Renal cortex interstitium (tissue), 11 donors: ENCODE data around the gene NPC1. TPM values are rescaled to one million over a fixed set of nuclear protein-coding genes. Genes with fewer than 3 reads are reported as not detected.
"Not testable (repeated sequence)": the region's sequence is repeated elsewhere in the genome, so short reads cannot be mapped to it uniquely, and the experiment has no call there.

Experiments used
- DNase-seq, 11 donors: peaks; one replicate each; pipeline ENCODE4 v3.0.0-alpha.2; 2013; ENCODE audit warnings: low read depth in 9 of 11, low spot score in 4 of 11; ENCODE audit errors: extremely low read depth in 1 of 11
- polyA plus RNA-seq, 3 donors: library from polyadenylated mRNA; unstranded; fragments of 120-200 nt; gene quantifications; one replicate each; pipeline ENCODE4 v1.2.1, GENCODE V29; 2013; ENCODE audit not compliant: insufficient read length in 3 of 3

Gene NPC1
- polyA plus RNA-seq, 3 donors = 17.9 to 29.1 (median 20.6) TPM

DNA sequence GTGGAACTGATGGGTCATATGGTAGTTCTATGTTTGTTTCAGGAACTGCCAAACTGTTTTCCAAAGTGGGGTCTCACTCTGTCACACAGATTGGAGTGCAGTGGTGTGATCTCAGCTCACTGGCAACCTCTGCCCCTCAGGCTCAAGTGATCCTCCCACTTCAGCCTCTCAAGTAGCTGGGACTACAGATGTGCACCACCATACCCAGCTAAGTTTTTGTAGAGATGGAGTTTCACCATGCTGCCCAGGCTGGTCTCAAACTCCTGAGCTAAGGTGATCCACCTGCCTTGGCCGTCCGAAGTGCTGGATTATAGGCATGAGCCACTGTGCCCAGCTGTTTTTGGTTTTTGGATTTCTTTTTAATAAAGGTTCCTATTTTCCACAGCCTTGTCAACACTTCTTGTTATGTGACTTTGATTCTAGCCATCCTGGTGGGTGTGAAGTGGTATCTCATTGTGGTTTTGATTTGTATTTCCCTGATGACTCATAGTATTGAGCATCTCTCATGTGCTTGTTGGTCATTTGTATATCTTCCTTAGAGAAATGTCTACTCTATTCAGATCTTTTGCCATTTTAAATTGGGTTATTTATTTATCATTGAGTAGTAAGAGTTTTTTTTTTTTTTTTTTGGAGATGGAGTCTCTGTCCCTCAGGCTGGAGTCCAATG is 22.8 kb downstream of the NPC1 start:
- DNase-seq = no peak

DNA sequence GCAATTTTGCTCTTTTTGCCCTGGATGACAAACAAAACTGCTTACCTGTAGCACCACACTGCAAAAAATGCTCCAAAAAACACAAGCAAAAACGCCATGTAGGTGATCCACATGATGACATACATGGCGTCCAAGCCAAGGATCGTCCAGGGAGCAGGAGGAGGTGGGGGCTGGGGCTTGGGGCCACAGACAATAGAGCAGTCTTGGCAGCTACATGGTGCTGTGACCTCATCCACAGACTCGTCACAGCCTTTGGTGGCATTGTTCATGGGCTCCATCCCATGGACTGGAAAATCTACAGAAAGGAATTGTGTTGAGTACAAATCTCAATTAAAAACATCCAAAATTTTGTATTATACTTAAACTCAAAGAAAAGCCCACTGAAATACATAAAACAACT is 26.1 kb downstream of the NPC1 start:
- DNase-seq = no peak

DNA sequence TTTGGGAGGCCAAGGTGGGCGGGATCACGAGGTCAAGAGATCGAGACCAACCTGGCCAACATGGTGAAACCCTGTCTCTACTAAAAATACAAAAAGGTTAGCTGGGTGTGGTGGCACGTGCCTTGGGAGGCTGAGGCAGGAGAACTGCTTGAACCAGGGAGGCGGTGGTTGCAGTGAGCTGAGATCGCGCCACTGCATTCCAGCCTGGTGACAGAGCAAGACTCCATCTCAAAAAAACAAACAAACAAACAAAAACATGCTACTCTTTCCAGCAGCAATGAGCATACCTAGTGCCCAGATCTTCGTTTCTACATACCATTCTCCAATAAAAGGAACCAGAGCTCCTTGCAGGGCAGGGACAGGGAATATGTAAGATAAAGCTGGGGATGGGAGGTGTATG is 28.8 kb downstream of the NPC1 start:
- DNase-seq = not testable (repeated sequence)

DNA sequence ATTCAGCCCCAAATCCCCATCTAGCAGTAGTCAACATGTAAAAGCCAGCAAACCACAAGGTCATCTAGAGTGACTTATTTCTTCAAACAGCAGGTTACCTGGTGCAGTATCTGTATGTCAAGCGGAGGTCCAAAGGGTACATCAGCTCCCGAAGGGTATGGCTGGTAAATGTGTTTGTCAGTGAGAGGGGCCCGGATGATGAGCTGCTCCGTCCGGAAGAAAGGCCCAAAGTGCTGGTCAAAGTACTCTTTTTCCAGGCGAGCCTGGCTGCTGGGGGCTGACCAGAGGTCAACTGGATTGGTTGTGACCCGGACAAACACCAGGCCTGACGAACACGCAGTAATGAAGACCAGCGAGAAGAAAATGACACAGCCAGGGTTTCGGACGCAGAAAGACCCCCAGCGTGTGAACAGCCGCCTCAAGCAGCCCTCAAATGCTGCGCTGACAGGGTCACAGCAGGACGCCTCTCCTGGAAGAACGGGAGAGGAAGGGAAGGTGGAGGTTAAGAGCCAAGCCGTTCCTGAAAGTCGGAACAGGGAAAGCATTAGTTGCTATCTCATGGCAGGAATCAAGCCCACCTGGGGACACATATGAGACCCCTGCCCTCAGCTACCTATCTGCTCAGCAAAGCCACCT is 30.0 kb downstream of the NPC1 start:
- DNase-seq = no peak

DNA sequence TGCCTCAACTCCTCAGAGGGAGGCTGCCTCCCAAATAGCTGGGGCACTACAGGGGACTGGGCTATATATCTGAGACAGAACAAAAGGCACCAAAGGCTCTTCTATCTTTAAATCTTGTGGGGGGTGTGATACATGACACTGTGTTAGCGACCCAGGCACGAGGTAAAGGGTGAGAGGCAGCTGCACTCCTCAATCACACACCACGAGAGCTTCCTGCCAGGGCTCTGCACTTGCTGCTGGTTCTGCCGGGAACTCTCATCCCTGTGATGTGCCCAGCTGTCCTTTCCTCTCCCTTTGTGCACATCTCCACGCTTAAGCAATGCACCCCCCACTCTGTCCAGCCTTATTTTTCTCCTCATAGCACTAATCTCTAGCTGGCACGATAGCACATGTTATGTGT is 32.4 kb downstream of the NPC1 start:
- no peak for DNase-seq

DNA sequence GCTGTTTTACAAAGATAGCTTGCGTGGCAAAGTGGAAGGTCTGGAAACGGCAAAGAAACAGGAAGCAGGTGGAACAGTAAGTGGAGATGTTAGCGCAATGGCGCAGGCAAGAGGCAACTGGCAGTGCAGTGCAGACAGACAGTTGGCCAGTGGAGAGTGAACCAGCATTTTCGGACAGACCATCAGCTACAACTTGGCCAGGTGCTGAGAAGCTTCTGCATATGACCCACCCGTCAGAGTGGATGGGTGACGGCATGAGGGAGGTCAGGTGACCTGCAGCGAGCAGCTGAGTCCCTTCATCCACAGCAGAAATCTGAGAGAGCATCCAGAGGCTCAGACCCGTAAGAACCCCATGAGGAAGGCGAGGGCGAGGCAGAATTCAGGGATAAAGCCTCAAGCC is 33.8 kb downstream of the NPC1 start:
- DNase-seq = no peak

DNA sequence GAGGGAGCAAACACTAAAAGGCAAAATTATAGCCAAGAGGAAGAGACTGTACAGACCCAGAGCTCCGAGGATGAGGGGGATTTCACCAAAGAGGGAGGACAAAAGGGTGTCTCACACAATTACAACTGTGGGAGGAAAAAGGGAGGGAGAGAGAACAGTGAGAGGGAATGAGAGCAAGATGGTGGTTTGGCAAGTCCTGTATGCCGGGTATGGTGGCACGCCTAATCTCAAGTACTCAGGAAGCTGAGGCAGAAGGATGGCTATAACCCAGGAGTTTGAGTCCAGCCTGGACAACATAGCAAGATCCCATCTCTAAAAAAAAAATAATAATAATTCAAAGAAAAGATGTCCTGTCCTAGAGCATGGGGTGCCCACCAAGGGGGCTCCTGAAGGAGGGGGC is 34.3 kb downstream of the NPC1 start:
- DNase-seq = no peak

DNA sequence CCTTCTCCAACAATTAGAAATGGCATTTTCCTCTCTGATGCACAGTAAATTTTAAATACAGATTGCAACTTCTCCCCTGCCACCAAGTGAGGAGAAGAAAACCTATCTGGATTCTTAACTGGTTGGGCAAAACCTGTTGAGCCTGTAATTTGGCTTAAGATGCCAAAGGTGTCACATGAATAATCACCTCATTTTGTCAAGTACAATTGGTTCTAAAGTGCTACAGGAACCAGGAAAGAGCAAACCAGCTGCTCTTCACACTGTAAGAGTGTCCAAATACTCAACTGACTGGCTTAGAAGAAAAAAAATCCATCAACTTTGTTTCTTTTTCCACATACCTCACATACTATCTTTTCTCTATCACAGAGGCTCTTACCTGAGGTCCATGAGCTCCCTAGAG is 35.4 kb downstream of the NPC1 start:
- DNase-seq = no peak

DNA sequence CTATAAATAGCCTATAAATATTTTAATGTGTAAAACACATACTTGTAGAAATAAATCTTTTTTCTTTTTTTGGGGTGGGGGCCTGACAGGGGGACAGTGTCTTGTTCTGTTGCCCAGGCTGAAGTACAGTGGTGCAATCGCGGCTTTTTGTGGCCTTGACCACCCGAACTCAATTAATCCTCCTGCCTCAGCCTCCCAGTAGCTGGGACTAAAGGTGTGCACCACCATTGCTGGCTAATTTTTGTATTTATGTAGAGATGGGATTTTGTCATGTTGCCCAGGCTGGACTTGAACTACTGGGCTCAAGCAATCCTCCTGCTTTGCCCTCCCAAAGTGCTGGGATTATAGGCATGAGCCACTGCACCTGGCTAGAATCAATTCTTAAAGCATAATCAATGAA is 37.6 kb downstream of the NPC1 start:
- no peak for DNase-seq

DNA sequence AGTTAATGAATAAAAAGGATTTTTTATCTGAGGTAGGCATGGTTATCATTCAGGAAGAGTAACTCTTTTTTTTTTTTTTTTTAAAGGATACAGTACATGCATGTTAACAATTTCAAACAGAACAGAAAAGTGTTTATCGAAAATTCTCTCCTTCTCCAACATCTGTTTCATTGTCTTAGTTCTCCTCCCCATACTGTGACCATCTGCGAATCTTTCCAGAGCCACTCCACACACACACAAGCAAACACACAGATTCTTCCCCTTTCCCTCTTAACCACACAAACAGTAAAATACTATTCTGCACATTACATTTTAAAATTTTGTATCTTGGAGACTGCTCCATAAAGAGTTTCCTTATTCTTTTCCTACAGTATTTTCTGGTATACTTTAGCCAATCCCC is 38.0 kb downstream of the NPC1 start:
- DNase-seq = no peak

DNA sequence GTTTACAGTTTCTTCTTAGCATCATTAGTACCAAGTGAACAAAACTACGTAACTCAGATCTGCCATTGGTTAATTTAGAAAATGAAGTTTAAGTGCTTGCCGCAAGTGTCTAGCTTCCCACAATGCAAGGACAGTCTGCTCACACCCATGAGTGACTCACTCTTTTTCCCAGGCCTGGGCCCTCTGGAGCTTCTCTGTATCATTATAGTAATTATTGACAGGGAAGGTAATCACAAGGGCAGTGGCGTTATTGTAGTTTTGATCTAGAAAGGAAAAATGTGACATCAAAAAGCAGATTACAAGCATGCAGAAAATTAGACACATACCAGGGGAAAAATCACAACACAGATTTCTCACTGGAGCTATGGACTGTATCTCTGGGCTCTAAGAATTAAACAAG is 38.5 kb downstream of the NPC1 start:
- DNase-seq = no peak

DNA sequence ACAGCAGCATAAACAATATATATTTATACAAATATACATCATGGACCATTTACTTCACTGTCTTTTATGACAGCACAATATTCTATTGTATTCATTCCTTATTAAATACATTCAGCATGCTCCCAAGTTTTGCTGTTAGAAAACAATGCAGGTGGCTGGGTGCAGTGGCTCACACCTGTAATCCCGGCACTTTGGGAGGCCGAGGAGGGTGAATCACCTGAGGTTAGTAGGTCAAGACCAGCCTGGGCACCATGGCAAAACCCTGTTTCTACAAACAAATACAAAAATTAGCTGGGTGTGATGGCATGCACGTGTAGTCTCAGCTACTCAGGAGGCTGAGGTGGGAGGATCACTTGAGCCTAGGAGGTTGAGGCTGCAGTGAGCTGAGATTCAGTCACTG is 39.0 kb downstream of the NPC1 start:
- DNase-seq = no peak

DNA sequence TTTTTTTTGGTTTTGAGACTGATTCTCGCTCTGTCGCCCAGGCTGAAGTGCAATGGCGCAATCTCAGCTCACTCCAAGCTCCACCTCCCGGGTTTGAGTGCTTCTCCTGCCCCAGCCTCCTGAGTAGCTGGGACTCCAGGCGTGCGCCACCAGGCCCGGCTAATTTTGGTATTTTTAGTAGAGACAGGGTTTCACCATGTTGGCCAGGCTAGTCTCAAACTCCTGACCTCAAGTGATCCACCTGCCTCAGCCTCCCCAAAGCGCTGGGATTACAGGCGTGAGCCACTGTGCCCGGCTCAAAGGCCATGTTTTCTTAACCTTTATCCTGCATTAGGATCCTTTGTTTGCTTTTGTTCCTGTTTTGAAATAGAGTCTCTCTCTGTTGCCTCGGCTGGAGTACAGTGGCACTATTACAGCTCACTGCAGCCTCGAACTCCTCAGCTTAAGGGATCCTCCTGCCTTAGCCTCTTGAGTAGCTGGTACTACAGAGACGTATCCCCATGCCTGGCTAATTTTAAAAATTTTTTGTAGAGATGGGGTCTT is 41.0 kb downstream of the NPC1 start:
- no peak for DNase-seq

DNA sequence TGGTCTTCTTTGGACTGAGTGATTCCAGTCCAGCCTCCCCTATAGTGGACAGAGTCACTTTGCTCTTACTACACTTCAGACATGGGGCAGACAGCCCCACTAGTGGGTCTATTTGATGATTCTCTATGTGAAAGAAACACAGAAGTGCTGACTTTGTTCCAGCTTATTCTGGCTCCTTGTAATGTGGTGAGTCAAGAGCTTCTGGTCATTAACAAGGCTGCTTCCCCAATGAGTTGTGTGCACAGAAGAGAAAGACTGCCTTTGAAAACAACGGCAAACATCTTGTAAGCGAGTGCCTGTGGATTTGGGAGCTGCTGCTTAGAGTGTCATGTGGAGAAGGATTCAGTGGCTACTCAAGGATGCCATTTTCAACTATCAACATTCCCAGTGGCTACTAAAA is 43.8 kb downstream of the NPC1 start:
- DNase-seq = no peak

DNA sequence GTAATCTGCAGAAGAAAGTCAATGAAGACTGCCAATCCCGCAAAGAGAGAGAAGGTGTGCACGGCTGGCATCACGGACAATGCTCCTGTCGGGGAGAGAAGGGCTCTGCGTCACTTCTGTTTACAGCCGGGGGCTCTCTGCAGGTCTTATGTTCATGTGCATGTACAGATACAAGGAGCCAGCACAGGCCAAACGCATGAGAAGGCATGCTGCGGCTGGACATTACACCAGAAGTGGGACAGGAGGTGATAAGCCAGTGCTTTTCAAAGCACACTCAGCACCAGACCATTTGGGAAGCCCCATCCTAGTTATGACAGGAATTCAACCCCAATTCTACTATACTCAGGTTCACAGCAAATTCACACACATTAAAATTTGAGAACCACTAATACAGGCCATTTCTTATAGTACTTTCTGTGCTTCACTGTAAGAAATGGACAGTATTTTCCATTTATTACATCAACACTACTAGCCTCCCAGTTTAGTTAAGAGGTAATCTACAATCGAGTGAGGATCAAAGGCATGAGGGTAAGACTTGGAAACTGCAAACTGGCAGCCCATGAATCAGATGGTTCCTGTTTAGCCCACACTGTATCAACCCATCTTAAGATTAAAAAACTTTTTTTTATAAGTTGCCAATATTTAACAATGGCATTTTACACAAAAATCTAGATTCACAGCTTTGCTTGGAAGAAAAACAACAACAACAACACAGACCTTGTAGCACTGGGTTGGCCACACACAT is 44.8 kb downstream of the NPC1 start:
- no peak for DNase-seq

DNA sequence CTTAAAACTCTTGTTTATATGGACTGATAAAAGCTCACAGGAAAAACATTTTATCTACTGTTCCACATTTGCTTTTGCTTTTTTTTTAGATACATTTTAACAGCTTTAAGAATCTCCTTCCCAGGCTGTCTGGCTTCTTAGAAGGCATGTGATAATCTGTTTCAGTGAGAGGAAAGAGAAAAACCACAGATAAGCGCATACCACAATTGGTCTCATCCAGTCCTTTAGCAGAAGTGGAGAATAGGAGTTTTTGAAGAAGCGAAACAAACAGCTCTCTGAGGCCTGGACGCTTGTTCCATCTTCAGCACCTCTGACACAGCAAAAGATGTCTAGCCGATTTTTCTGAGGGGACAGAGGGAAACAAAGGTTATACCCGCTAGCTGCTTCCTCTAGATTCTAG is 45.4 kb downstream of the NPC1 start:
- DNase-seq = no peak

DNA sequence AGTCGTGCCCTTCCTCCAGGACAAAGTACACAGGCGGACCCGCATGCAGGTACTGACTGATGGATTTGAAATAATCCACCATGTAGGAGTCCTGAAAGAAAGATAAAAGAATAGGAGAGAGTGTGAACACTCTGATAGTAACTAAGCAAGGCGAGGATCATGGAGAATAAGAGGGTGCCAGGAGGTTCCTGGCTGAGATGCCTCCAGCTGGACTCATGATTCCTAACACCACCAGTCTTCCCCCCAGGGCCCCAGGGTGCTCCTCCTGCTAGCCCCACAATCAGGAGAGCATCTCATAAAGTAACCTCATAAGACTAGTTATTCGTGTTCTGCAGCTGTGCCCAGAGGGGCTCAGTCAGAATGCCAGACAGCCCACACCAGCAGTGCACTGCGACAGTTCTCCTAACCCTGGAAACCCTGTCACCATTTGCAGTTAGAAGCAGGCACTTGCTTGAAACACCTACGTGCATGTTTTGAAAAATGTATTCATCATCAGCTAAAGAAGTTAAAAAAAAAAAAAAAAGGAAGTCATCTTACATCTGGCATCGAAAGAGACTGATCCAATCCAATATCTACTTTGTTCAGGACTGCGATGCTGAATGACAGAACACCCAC is 46.3 kb downstream of the NPC1 start:
- no peak for DNase-seq

DNA sequence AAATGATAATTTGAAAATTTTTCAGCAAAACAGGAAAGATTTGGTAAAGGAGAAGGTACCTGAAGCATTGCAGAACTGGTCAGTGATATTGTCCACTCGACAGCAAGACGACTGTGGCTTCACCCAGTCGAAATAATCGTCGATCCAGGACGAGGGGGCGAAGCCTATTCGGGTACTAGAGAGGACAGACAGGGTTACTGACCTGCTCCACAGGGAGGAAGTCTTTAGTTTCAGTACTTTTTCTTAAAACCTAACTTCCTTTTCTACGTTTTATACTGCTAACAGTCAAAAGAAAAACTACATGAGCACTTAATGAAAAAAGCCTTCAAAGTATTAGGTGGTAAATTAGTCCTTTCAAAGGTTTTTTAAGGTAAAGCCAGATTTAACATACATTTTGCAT is 47.0 kb downstream of the NPC1 start:
- no peak for DNase-seq

DNA sequence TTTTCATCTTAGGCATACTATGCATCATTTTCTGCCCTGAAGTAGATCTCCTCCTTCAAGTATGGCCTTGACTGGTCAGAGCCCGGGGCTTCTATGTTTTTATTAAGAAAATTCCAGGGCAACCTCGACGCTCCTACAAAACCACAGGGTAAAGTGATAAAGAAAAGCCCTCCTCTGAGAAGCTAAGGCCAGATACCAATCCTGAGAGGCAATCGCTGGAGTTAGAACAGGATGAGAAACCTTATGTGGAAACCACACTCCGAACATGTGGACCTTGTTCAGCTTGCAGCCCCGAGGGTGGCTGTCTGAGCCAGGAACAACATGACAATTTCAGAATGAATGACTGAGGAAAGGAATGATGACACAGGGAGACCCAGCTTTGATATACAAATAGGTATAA is 47.4 kb downstream of the NPC1 start:
- DNase-seq = no peak

DNA sequence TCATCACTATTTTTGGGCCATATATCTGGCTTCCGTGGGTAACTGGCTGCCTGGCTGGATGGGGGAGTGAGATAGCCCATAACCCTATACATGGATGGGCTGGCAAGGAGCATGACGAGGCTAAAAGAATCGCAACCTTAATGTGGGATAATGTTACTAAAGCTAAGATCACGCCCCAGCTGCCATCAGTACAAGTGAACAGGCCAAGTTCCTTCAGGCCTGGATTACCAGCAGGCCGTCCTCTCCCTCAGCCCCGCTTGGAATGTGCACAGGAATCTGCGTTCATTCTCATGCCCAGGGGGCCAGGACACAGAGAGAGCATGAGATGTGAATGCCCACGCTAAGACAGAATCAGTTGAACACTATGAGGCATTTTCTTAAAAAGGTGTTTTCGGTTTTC is 48.3 kb downstream of the NPC1 start:
- no peak for DNase-seq
